ENCODE measurements around the gene STEEP1.

STEEP1 gene

GRCh38 chrX:119488749-119489148 lies 76.5 kb downstream of the STEEP1 start:
- peak; percentile 59 for DNase-seq (ENCODE audit: low read depth)
- TF ChIP-seq CTCF (conservative IDR thresholded peaks at IDR 0.05; ENCODE audit: control insufficient read depth, insufficient read depth, low read depth, low read length) = peak; percentile 51
- no peak overlapping the region for H3K4me3 ChIP-seq (ENCODE audit: control insufficient read depth, low read depth, low read length)

All from fibroblast of mammary gland (primary cell).